Stimulated activated CD4-positive, alpha-beta T cell treated with anti-CD3 and anti-CD28 coated beads, TNF-alpha, amount 100 ng/mL, for 1 hour (primary cell): Measurements from ENCODE around the gene NR2F1-AS1.
"Not testable (repeated sequence)": the region's sequence is repeated elsewhere in the genome, so short reads cannot be mapped to it uniquely, and the experiment has no call there.

Experiments
- DNase-seq, 3 donors: peaks; one replicate each; pipeline ENCODE4 v3.0.0-alpha.2; 2020; ENCODE audit warnings: low read depth in 3 of 3, low spot score in 1 of 3

NR2F1-AS1 gene

GRCh38 chr5:93395010-93395409, 186.0 kb downstream of the NR2F1-AS1 start:
- DNase-seq: no peak

- no peak for DNase-seq
These were observed 186.7 kb downstream of the NR2F1-AS1 start for GRCh38 chr5:93394301-93394700.

- not testable (repeated sequence) for DNase-seq
These were observed 189.8 kb downstream of the NR2F1-AS1 start for GRCh38 chr5:93391169-93391568.

GRCh38 chr5:93385655-93386054, 195.4 kb downstream of the NR2F1-AS1 start:
- DNase-seq: no peak

GRCh38 chr5:93384995-93385394, 196.0 kb downstream of the NR2F1-AS1 start:
- no peak for DNase-seq

GRCh38 chr5:93384026-93384425, 197.0 kb downstream of the NR2F1-AS1 start:
- no peak for DNase-seq

- DNase-seq: no peak
These were observed 198.7 kb downstream of the NR2F1-AS1 start for GRCh38 chr5:93382188-93382825.

GRCh38 chr5:93381057-93381456, 200.0 kb downstream of the NR2F1-AS1 start:
- no peak for DNase-seq

GRCh38 chr5:93378073-93378472, 202.9 kb downstream of the NR2F1-AS1 start:
- no peak for DNase-seq

GRCh38 chr5:93371893-93372292, 209.1 kb downstream of the NR2F1-AS1 start:
- DNase-seq: no peak

GRCh38 chr5:93364378-93364777, 216.6 kb downstream of the NR2F1-AS1 start:
- DNase-seq: no peak

- no peak for DNase-seq
These were observed 220.5 kb downstream of the NR2F1-AS1 start for GRCh38 chr5:93360436-93361088.

- DNase-seq: no peak
These were observed 221.1 kb downstream of the NR2F1-AS1 start for GRCh38 chr5:93359960-93360305.
